CD4-positive, alpha-beta T cell treated with Interleukin-1 beta for 1 hour (primary cell): ENCODE results near the gene MMP17.
"Not testable (repeated sequence)": the region's sequence is repeated elsewhere in the genome, so short reads cannot be mapped to it uniquely, and the experiment has no call there.

Experiments
- DNase-seq, 2 donors: peaks; one replicate each; pipeline ENCODE4 v3.0.0-alpha.2; 2020 to 2022

MMP17 gene

GRCh38 chr12:131867471-131867870 is 39.3 kb downstream of the MMP17 start:
- no peak for DNase-seq

- no peak for DNase-seq
Observed at GRCh38 chr12:131867891-131868675, 39.9 kb downstream of the MMP17 start.

GRCh38 chr12:131869871-131870418 is 41.8 kb downstream of the MMP17 start:
- DNase-seq, result no peak

- DNase-seq, result no peak
Observed at GRCh38 chr12:131871677-131872076, 43.5 kb downstream of the MMP17 start.

- DNase-seq, result peak in 1 of 2 donors; percentile 28
Observed at GRCh38 chr12:131872154-131873051, 44.2 kb downstream of the MMP17 start.

- no peak for DNase-seq
Observed at GRCh38 chr12:131873293-131873692, 45.1 kb downstream of the MMP17 start.

- DNase-seq, result not testable (repeated sequence)
Observed at GRCh38 chr12:131874972-131875371, 46.8 kb downstream of the MMP17 start.

- not testable (repeated sequence) for DNase-seq
Observed at GRCh38 chr12:131877216-131877615, 49.0 kb downstream of the MMP17 start.

GRCh38 chr12:131878436-131878835 is 50.2 kb downstream of the MMP17 start:
- DNase-seq, result not testable (repeated sequence)

- DNase-seq, result peak in 1 of 2 donors; percentile 28
Observed at GRCh38 chr12:131882804-131883520, 54.8 kb downstream of the MMP17 start.

GRCh38 chr12:131883521-131883900 is 55.3 kb downstream of the MMP17 start:
- DNase-seq, result no peak

- not testable (repeated sequence) for DNase-seq
Observed at GRCh38 chr12:131885076-131885475, 56.9 kb downstream of the MMP17 start.

GRCh38 chr12:131885543-131886057 is 57.4 kb downstream of the MMP17 start:
- DNase-seq, result no peak

- DNase-seq, result not testable (repeated sequence)
Observed at GRCh38 chr12:131891722-131892121, 63.5 kb downstream of the MMP17 start.

GRCh38 chr12:131892711-131893604 is 64.8 kb downstream of the MMP17 start:
- DNase-seq, result no peak

GRCh38 chr12:131893605-131894312 is 65.6 kb downstream of the MMP17 start:
- DNase-seq, result no peak

GRCh38 chr12:131894313-131894860 is 66.2 kb downstream of the MMP17 start, which contains the start of gene ULK1:
Gene ULK1, plus strand, starts transcription at chr12:131894622. Its CDS starts 380 bp downstream, at chr12:131895002.
- peak; percentile 92 for DNase-seq

GRCh38 chr12:131894981-131895639 is 66.9 kb downstream of the MMP17 start:
- no peak for DNase-seq

- DNase-seq, result peak in 1 of 2 donors; percentile 10
Observed at GRCh38 chr12:131895640-131896079, 67.5 kb downstream of the MMP17 start.
